ENCODE results near the gene PPP1CC. TPM values are rescaled to one million over a fixed set of nuclear protein-coding genes. Genes with fewer than 3 reads are reported as not detected.

PPP1CC gene
- total RNA-seq, 1 experiment from 2014 or later: 321 TPM

DNA sequence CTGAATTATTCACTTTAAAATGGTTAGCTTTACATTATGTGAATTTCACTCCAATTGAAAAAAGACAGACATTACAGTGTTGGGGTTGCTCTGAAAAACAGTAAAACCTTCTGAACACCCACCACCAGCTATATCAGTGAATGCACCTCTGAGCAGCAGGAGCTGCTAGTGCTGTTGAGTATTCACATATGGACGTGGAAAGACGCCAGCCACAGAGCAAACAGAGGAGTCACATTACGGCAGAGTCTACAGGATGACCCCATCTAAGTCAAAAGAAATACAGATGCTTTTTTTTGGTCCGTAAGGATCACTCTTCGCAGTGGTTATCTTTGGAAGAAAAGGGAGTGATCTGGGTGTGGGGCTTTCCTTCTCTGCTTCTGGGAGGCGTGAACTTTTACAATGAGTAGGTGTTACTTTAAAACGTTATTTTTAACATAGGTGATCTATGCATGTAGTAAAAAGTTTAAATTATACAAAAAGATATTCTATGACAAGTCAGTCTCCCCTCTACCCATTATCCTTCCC lies 58.3 kb downstream of the PPP1CC start (continued):
- TF ChIP-seq, protein P1, sequence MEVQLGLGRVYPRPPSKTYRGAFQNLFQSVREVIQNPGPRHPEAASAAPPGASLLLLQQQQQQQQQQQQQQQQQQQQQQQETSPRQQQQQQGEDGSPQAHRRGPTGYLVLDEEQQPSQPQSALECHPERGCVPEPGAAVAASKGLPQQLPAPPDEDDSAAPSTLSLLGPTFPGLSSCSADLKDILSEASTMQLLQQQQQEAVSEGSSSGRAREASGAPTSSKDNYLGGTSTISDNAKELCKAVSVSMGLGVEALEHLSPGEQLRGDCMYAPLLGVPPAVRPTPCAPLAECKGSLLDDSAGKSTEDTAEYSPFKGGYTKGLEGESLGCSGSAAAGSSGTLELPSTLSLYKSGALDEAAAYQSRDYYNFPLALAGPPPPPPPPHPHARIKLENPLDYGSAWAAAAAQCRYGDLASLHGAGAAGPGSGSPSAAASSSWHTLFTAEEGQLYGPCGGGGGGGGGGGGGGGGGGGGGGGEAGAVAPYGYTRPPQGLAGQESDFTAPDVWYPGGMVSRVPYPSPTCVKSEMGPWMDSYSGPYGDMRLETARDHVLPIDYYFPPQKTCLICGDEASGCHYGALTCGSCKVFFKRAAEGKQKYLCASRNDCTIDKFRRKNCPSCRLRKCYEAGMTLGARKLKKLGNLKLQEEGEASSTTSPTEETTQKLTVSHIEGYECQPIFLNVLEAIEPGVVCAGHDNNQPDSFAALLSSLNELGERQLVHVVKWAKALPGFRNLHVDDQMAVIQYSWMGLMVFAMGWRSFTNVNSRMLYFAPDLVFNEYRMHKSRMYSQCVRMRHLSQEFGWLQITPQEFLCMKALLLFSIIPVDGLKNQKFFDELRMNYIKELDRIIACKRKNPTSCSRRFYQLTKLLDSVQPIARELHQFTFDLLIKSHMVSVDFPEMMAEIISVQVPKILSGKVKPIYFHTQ (CRISPR knock-in tag; IDR thresholded peaks at IDR 0.05): no peak
- TF ChIP-seq ESRRA (CRISPR knock-in tag; IDR thresholded peaks at IDR 0.05; ENCODE audit: borderline replicate concordance) (no peak), SOX15 (CRISPR knock-in tag; IDR thresholded peaks at IDR 0.05) (no peak), ZNF232 (CRISPR knock-in tag; IDR thresholded peaks at IDR 0.05) (no peak), ELF4 (CRISPR knock-in tag; IDR thresholded peaks at IDR 0.05; ENCODE audit: low read depth) (no peak), ZNF396 (CRISPR knock-in tag; IDR thresholded peaks at IDR 0.05; ENCODE audit: borderline replicate concordance) (no peak)
- TF ChIP-seq, protein P2, sequence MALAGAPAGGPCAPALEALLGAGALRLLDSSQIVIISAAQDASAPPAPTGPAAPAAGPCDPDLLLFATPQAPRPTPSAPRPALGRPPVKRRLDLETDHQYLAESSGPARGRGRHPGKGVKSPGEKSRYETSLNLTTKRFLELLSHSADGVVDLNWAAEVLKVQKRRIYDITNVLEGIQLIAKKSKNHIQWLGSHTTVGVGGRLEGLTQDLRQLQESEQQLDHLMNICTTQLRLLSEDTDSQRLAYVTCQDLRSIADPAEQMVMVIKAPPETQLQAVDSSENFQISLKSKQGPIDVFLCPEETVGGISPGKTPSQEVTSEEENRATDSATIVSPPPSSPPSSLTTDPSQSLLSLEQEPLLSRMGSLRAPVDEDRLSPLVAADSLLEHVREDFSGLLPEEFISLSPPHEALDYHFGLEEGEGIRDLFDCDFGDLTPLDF (CRISPR knock-in tag; IDR thresholded peaks at IDR 0.05): no peak

DNA sequence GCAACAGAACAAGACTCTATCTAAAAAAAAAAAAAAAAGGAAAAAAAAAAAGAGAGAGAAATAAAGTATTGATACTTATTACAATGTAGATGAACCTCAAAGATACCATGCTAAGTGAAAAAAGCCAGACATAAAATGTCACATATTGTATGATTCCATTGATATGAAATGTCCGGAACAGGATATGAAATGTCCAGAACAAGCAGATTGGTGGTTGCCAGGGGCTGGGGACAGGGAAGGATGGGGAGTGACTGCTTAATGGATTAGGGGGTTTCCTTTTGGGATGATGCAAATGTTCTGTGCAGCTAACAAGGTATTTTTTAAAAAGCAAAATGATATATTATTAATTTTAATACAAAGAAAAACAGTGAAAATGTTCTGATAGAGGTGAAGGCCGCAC lies 58.8 kb downstream of the PPP1CC start:
- CTCF ChIA-PET: no interaction called here
- no peak for ATAC-seq

DNA sequence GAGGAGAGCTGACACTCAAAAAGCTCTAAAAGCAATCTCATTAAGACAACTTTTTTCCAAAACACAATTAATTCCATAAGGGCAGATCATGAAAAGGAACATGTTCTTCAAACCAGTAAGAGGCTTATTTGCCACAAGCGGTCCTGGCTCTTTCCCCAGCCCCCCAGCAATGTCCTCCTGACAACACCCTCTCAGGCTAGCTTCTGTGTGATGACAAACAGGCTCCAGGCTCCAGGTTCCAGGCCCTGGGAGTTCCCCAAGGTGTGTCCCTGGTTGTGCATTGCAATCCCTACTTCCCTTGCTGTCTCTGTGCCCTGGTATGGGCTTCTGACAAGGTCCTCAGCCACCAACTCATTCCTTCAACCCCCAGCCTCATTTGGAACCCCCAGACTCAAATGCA lies 62.7 kb downstream of the PPP1CC start:
- TF ChIP-seq, protein P3, sequence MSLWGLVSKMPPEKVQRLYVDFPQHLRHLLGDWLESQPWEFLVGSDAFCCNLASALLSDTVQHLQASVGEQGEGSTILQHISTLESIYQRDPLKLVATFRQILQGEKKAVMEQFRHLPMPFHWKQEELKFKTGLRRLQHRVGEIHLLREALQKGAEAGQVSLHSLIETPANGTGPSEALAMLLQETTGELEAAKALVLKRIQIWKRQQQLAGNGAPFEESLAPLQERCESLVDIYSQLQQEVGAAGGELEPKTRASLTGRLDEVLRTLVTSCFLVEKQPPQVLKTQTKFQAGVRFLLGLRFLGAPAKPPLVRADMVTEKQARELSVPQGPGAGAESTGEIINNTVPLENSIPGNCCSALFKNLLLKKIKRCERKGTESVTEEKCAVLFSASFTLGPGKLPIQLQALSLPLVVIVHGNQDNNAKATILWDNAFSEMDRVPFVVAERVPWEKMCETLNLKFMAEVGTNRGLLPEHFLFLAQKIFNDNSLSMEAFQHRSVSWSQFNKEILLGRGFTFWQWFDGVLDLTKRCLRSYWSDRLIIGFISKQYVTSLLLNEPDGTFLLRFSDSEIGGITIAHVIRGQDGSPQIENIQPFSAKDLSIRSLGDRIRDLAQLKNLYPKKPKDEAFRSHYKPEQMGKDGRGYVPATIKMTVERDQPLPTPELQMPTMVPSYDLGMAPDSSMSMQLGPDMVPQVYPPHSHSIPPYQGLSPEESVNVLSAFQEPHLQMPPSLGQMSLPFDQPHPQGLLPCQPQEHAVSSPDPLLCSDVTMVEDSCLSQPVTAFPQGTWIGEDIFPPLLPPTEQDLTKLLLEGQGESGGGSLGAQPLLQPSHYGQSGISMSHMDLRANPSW (CRISPR knock-in tag; conservative IDR thresholded peaks at IDR 0.05; ENCODE audit: low read depth): no peak
- TF ChIP-seq CREM (CRISPR knock-in tag; IDR thresholded peaks at IDR 0.05) (no peak), SP1 (CRISPR knock-in tag; conservative IDR thresholded peaks at IDR 0.05) (no peak)
- TF ChIP-seq, protein P4, sequence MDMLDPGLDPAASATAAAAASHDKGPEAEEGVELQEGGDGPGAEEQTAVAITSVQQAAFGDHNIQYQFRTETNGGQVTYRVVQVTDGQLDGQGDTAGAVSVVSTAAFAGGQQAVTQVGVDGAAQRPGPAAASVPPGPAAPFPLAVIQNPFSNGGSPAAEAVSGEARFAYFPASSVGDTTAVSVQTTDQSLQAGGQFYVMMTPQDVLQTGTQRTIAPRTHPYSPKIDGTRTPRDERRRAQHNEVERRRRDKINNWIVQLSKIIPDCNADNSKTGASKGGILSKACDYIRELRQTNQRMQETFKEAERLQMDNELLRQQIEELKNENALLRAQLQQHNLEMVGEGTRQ (CRISPR knock-in tag; IDR thresholded peaks at IDR 0.05): no peak
- TF ChIP-seq, protein P5, sequence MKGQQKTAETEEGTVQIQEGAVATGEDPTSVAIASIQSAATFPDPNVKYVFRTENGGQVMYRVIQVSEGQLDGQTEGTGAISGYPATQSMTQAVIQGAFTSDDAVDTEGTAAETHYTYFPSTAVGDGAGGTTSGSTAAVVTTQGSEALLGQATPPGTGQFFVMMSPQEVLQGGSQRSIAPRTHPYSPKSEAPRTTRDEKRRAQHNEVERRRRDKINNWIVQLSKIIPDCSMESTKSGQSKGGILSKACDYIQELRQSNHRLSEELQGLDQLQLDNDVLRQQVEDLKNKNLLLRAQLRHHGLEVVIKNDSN (CRISPR knock-in tag; IDR thresholded peaks at IDR 0.05): no peak
- Mint-ChIP-seq H3K27ac (no peak overlapping the region), H3K27me3 (ENCODE audit: low read depth) (peaks cover 2% of the 10 kb centered on the region; the same call in 1 of the 2 replicates), H3K36me3 (peaks cover 2% of the 10 kb centered on the region; the same call in 1 of the 2 replicates), H3K4me1 (peaks cover 3% of the 10 kb centered on the region), H3K4me3 (no peak overlapping the region), H3K9me3 (peaks cover 3% of the 10 kb centered on the region; the same call in 1 of the 2 replicates)
- ChIA-PET CTCF (interaction anchor here (1.2 kb wide), 1 partner anchor 25 kb away, joined by 3 read pairs; no protein-coding TSS in a partner anchor), POLR2A (no interaction called here)
- no peak for DNase-seq (ENCODE audit: low spot score)
- no peak for ATAC-seq

More for the DNA sequence above, 58.8 kb downstream of the PPP1CC start:
- DNase-seq (ENCODE audit: low spot score): no peak
- peaks cover 10% of the 10 kb centered on the region; the same call in 1 of the 2 replicates for H3K9me3 Mint-ChIP-seq
- peaks cover 8% of the 10 kb centered on the region; the same call in 1 of the 2 replicates for H3K36me3 Mint-ChIP-seq
- POLR2A ChIA-PET: no interaction called here
- peaks cover 32% of the 10 kb centered on the region for H3K27me3 Mint-ChIP-seq (ENCODE audit: low read depth)
- no peak overlapping the region for H3K27ac Mint-ChIP-seq
- no peak for TF ChIP-seq TEAD1 (CRISPR knock-in tag; IDR thresholded peaks at IDR 0.05)
- no peak for TF ChIP-seq NFATC4 (CRISPR knock-in tag; IDR thresholded peaks at IDR 0.05)
- TF ChIP-seq TEAD4 (CRISPR knock-in tag; IDR thresholded peaks at IDR 0.05): no peak
- no peak for TF ChIP-seq SOX15 (CRISPR knock-in tag; IDR thresholded peaks at IDR 0.05)
- TF ChIP-seq ESRRA (CRISPR knock-in tag; IDR thresholded peaks at IDR 0.05; ENCODE audit: borderline replicate concordance): no peak
- H3K4me1 Mint-ChIP-seq: peaks cover 8% of the 10 kb centered on the region
- no peak overlapping the region for H3K4me3 Mint-ChIP-seq
